ENCODE results near the gene RABEP2. TPM values are rescaled to one million over a fixed set of nuclear protein-coding genes. Genes with fewer than 3 reads are reported as not detected.

The RABEP2 gene
- total RNA-seq, 4 donors from 2014 or later: 66.7 to 108 (median 81.5) TPM

DNA sequence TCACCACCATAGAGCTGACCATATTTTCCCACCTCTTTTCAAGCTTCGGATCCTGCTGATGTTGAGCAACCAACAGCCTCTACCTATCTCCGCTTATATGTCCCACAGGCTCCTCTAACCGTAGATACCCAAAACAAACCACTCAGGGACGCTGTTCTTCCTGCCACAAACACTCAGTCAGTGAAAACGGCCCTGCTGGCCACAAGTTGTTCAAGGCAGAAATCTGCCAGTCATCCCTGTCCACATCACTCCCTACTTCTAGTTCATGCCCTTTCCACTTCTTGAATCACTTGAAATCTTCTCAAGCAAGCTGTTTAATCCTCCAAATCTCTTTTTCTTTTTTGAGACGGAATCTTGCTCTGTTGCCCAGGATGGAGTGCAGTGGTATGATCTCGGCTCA lies 7.9 kb downstream of the RABEP2 start:
- Histone ChIP-seq H3K4me3 (no peak overlapping the region), H3K27ac (no peak overlapping the region), H3K9me3 (no peaks in the 10 kb centered on the region), H3K4me1 (no peaks in the 10 kb centered on the region), H3K36me3 (peaks cover 64% of the 10 kb centered on the region), H3K27me3 (no peaks in the 10 kb centered on the region)
- 91% methylated on average over 7 of the region's 7 CpGs for WGBS
- TF ChIP-seq EP300 (IDR thresholded peaks at IDR 0.05) (no peak), POLR2AphosphoS5 (IDR thresholded peaks at IDR 0.05) (no peak)
- TF ChIP-seq, protein P1, sequence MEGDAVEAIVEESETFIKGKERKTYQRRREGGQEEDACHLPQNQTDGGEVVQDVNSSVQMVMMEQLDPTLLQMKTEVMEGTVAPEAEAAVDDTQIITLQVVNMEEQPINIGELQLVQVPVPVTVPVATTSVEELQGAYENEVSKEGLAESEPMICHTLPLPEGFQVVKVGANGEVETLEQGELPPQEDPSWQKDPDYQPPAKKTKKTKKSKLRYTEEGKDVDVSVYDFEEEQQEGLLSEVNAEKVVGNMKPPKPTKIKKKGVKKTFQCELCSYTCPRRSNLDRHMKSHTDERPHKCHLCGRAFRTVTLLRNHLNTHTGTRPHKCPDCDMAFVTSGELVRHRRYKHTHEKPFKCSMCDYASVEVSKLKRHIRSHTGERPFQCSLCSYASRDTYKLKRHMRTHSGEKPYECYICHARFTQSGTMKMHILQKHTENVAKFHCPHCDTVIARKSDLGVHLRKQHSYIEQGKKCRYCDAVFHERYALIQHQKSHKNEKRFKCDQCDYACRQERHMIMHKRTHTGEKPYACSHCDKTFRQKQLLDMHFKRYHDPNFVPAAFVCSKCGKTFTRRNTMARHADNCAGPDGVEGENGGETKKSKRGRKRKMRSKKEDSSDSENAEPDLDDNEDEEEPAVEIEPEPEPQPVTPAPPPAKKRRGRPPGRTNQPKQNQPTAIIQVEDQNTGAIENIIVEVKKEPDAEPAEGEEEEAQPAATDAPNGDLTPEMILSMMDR (IDR thresholded peaks at IDR 0.05): no peak
- no peak for DNase-seq (ENCODE audit: low spot score in 2 of 2)

DNA sequence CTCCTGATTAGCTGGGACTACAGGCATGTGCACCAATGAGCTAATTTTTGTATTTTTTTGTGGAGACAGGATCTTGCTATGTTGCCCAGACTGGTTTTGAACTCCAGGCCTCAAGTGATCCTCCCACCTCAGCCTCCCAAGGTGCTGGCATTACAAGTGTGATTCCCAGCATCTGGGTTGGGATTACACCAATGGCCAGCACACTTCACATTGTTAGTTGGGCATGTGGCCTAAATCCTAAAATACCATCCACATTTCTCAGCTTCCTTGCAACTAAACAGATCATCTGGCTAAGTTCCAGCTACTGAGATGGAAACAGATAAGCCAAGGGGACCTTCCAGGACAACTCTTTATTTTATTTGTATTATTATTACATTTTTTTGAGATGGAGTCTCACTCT lies 9.9 kb downstream of the RABEP2 start:
- Histone ChIP-seq H3K4me1 (no peaks in the 10 kb centered on the region), H3K4me3 (no peak overlapping the region), H3K9me3 (no peaks in the 10 kb centered on the region), H3K27ac (no peak overlapping the region), H3K36me3 (peaks cover 68% of the 10 kb centered on the region), H3K27me3 (no peaks in the 10 kb centered on the region)
- TF ChIP-seq POLR2A (IDR thresholded peaks at IDR 0.05) (no peak), EP300 (IDR thresholded peaks at IDR 0.05) (no peak), POLR2AphosphoS5 (IDR thresholded peaks at IDR 0.05) (no peak)
- TF ChIP-seq, protein P1 (IDR thresholded peaks at IDR 0.05): no peak
- no peak for DNase-seq (ENCODE audit: low spot score in 2 of 2)

DNA sequence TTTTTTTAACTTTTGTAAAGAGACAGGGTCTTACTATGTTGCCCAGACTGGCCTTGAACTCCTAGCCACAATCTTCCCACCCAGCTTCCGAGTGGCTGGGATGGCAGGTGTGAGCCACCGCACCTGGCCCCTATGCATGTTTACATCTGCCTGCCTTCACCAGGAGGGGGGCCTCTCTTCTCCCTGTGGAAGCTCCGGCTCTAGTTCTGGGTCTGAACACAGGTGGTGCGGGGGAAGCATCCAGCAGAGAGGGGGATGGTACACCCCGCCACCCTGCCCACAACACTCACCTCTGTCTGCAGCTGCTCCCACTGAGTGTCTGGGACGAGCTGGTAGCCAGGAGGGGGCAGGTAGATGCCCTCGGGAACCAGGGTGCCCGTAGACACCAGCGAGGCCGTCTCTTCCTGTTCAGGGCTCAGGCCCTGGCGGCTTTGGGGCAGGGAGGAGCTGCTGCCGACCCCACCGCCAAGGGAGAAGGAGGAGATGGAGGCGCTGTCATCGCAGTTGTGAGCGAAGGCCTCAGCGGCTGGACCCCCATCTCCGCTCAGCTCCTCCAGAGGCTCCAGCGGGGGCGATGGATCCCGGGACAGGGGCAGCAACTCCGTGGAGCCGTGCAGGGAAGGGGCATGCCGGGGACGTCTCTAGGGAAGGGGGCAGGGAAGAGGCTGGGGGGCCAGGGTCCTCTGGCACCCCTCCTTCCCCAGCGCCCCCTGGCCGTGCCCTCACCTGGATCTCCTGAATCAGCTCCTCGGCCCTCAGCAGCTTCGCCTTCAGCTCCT lies 10.9 kb downstream of the RABEP2 start:
- Histone ChIP-seq H3K36me3 (peaks cover 66% of the 10 kb centered on the region), H3K27me3 (no peaks in the 10 kb centered on the region), H3K27ac (no peak overlapping the region), H3K4me3 (no peak overlapping the region), H3K4me1 (no peaks in the 10 kb centered on the region), H3K9me3 (no peaks in the 10 kb centered on the region)
- WGBS: 96% methylated on average over 17 of the region's 29 CpGs
- TF ChIP-seq EP300 (IDR thresholded peaks at IDR 0.05) (no peak), POLR2A (IDR thresholded peaks at IDR 0.05) (no peak), POLR2AphosphoS5 (IDR thresholded peaks at IDR 0.05) (no peak)
- TF ChIP-seq, protein P1 (IDR thresholded peaks at IDR 0.05): no peak
- DNase-seq (ENCODE audit: low spot score in 2 of 2): no peak

DNA sequence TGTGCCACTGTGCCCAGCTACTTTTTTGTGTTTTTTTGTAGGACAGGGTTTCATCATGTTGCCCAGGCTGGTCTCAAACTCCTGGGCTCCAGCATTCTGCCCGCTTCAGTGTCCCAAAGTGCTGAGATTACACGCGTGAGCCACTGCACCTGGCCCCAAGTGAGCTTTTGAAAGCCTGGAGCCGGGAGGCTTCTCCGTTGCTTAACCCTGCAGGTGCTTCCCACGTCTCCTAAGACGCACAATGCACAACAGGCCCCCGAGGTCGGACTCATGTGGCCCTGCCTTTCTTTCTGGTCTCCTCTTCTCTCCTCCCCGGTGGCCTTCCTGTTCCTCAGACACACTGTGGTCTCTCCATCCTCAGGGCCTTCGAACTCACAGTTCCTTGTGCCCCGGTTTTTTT lies 12.5 kb downstream of the RABEP2 start:
- H3K4me1 ChIP-seq: no peaks in the 10 kb centered on the region
- H3K9me3 ChIP-seq: no peaks in the 10 kb centered on the region
- H3K27ac ChIP-seq: no peak overlapping the region
- H3K27me3 ChIP-seq: no peaks in the 10 kb centered on the region
- 94% methylated on average over 12 of the region's 12 CpGs for WGBS
- DNase-seq (ENCODE audit: low spot score in 2 of 2): no peak
- no peak overlapping the region for H3K4me3 ChIP-seq
- TF ChIP-seq, protein P1 (IDR thresholded peaks at IDR 0.05): no peak
- TF ChIP-seq POLR2A (IDR thresholded peaks at IDR 0.05): no peak
- no peak for TF ChIP-seq POLR2AphosphoS5 (IDR thresholded peaks at IDR 0.05)
- TF ChIP-seq EP300 (IDR thresholded peaks at IDR 0.05): no peak
- peaks cover 69% of the 10 kb centered on the region for H3K36me3 ChIP-seq

DNA sequence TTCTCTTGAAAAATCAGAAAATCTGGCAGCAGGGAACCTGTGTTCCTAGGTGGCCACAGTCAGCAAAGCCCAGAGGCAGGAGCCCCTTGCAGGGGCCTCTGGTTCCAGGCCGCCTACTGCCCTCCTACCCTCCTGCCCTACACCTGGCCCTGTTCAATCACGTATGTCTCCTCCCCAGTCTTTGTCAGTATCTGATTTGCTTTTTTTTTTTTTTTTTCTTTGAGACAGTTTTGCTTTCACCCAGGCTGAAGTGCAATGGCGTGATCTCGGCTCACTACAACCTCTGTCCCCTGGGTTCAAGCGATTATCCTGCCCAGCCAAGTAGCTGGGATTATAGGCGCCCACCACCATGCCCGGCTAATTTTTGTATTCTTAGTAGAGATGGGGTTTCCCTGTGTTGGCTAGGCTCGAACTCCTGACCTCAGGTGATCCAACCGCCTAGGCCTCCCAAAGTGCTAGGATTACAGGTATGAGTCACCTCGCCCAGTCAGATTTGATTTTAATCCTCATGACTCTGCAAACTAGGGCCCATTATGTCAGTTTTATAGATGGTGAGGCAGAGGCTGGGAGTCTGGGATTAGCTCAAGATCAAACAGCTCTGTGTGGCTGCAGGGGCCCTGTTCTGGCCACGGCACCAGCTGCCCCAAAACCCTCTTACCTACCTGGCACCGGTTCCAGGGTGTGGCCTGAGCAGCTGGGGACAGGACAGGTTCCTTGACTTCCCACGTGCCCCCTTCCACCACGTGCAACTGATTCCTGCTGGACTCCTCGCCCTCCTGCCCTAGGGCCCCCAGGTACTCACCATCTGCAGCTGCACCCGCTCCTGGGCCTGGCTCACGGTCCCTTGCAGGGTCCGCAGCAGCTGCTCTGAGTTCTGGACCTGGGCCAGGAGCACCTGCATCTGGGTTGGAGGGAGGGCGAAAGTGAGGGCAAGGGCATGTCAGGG lies 14.7 kb downstream of the RABEP2 start:
- H3K4me1 ChIP-seq: no peaks in the 10 kb centered on the region
- peaks cover 74% of the 10 kb centered on the region for H3K36me3 ChIP-seq
- no peak overlapping the region for H3K27ac ChIP-seq
- no peak for DNase-seq (ENCODE audit: low spot score in 2 of 2)
- no peak for TF ChIP-seq POLR2A (IDR thresholded peaks at IDR 0.05)
- TF ChIP-seq, protein P1 (IDR thresholded peaks at IDR 0.05): no peak
- no peaks in the 10 kb centered on the region for H3K9me3 ChIP-seq
- 78% methylated on average over 12 of the region's 19 CpGs for WGBS
- no peaks in the 10 kb centered on the region for H3K27me3 ChIP-seq
- H3K4me3 ChIP-seq: no peak overlapping the region
